SK-N-MC (cell line): ENCODE data around the gene TRIM45.

Experiments
- DNase-seq: peaks from one replicate; pipeline ENCODE4 v3.0.0-alpha.2; 2011; ENCODE audit warnings: low read depth, low spot score
- H3K27ac ChIP-seq: fragments of 200-600 bp; sonication (generic); 2 replicates; pipeline ENCODE4 v1.5.1; 2016; ENCODE audit warnings: mixed run types
- H3K36me3 ChIP-seq: fragments of 200-600 bp; sonication (generic); 2 replicates; pipeline ENCODE4 v1.6.1; 2017; ENCODE audit warnings: antibody characterized with exemption, low read length, mixed read lengths; ENCODE audit not compliant: insufficient read depth
- H3K4me3 ChIP-seq: fragments of 200-600 bp; sonication (generic); 2 replicates; pipeline ENCODE4 v1.5.1; 2016
- H3K9ac ChIP-seq: fragments of 200-600 bp; sonication (generic); 2 replicates; pipeline ENCODE4 v1.8.0; 2017; ENCODE audit warnings: mixed run types, mixed read lengths; ENCODE audit not compliant: insufficient read length
- H3K9me3 ChIP-seq: fragments of 200-600 bp; sonication (generic); 2 replicates; pipeline ENCODE4 v1.6.1; 2017; ENCODE audit warnings: low read depth, mild to moderate bottlenecking, antibody characterized with exemption, low read length, moderate library complexity, mixed read lengths
- EZH2 ChIP-seq: fragments of 200-600 bp; sonication (generic); IDR thresholded peaks from one replicate; pipeline ENCODE4 v1.6.1; 2017; ENCODE audit warnings: antibody characterized with exemption
- FOXP2 ChIP-seq: optimal IDR thresholded peaks from 2 replicates; pipeline ENCODE3; 2011; ENCODE audit warnings: mild to moderate bottlenecking, moderate library complexity; ENCODE audit not compliant: insufficient read depth; ENCODE audit errors: extremely low read length, control extremely low read depth
- POLR2AphosphoS5 ChIP-seq: IDR thresholded peaks from 2 replicates; pipeline ENCODE4 v1.6.1; 2012; ENCODE audit warnings: mild to moderate bottlenecking, low read depth, low read length, borderline replicate concordance

TRIM45 gene

DNA sequence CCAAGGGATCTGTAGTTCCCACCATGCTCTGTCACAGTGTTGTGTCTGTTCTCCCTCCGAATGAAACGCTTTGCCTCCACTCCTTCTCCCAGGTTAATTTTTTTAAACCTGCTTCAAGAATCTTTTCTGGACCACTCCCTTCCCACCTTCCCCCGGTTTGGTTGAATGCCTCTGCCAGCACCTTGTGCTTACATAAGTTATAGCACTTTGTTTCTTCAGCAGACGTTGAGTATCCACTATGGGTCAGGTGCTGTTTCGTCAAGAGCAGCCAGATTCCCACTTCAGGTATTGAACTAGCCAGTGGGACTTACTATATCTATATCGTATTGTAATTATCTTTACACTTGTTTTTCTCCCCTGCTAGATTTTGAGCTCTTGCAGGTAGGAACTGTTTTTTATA lies 33.9 kb downstream of the TRIM45 start:
- DNase-seq, result no peak
- no peak for TF ChIP-seq FOXP2
- no peak for TF ChIP-seq EZH2
- TF ChIP-seq POLR2AphosphoS5, result no peak
- peaks cover 40% of the 10 kb centered on the region for H3K36me3 ChIP-seq
- no peaks in the 10 kb centered on the region for H3K9me3 ChIP-seq
- H3K27ac ChIP-seq, result no peak overlapping the region
- H3K4me3 ChIP-seq, result no peak overlapping the region
- no peak overlapping the region for H3K9ac ChIP-seq

DNA sequence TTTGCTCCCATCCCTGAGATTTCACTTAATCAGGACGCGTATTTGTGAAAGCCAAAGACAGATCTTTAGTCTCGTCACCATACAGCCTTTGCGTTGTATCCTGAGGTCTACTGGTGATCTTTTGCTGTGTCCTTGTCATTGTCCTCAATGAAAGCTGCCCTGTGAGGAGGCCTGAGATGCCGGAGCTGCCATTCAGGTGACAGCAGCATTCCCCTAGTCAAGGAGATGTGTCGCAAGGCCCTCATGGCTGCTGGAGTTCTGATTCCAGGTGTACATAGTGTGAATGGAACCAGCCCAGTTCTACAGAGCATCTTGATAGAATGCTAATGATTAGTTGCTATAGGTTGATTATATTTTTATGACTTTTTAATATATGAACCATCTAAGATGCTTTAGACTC lies 37.3 kb downstream of the TRIM45 start:
- Histone ChIP-seq H3K36me3 (peaks cover 35% of the 10 kb centered on the region), H3K9ac (no peak overlapping the region)
- DNase-seq, result no peak

DNA sequence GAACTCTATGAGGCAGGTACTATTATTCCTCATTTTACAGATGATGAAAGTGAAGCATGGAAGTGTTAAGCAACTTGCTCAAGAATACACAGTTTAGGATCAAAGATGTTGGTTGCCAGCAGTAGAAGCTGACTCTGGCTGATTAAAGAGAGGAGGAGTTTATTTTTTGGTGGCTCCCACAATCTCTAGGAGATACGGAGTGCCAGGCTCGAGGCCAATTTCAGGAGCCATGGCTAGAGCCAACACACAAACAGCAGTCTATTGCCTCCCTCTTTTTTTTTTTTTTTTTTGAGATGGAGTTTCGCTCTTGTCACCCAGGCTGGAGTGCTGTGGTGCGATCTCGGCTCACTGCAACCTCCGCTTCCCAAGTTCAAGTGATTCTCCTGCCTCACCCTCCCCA lies 41.8 kb downstream of the TRIM45 start:
- H3K9ac ChIP-seq, result no peak overlapping the region
- H3K36me3 ChIP-seq, result peaks cover 64% of the 10 kb centered on the region
- H3K9me3 ChIP-seq, result no peaks in the 10 kb centered on the region
- no peak overlapping the region for H3K27ac ChIP-seq
- no peak overlapping the region for H3K4me3 ChIP-seq
- TF ChIP-seq EZH2, result no peak
- no peak for TF ChIP-seq POLR2AphosphoS5
- TF ChIP-seq FOXP2, result no peak
- no peak for DNase-seq

More for the DNA sequence above, 37.3 kb downstream of the TRIM45 start:
- no peaks in the 10 kb centered on the region for H3K9me3 ChIP-seq
- no peak overlapping the region for H3K27ac ChIP-seq
- TF ChIP-seq FOXP2, result no peak
- TF ChIP-seq POLR2AphosphoS5, result no peak
- TF ChIP-seq EZH2, result no peak
- H3K4me3 ChIP-seq, result no peak overlapping the region

DNA sequence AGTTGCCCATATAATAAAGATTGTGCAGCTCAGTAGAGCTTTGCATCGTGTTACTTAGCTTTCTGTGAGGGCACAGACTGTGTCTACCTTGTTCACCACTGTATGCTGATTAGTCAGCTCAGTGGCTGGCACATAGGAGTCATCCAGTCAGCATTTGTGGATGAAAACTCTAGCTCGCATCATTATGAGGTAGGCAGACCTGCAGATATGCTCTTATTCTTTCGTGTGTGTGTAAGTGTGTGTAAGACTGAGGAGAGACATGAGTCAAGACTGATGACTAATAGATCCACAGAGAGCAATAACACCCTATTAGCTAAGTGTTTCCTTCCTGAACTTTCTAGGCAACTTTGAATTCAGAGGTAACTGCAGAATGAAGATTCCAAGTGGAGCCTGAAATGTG lies 44.3 kb downstream of the TRIM45 start:
- H3K27ac ChIP-seq, result no peak overlapping the region
- TF ChIP-seq EZH2, result no peak
- TF ChIP-seq FOXP2, result no peak
- TF ChIP-seq POLR2AphosphoS5, result no peak
- H3K4me3 ChIP-seq, result no peak overlapping the region
- DNase-seq, result no peak
- H3K9ac ChIP-seq, result no peak overlapping the region
- H3K36me3 ChIP-seq, result peaks cover 76% of the 10 kb centered on the region
- no peaks in the 10 kb centered on the region for H3K9me3 ChIP-seq

DNA sequence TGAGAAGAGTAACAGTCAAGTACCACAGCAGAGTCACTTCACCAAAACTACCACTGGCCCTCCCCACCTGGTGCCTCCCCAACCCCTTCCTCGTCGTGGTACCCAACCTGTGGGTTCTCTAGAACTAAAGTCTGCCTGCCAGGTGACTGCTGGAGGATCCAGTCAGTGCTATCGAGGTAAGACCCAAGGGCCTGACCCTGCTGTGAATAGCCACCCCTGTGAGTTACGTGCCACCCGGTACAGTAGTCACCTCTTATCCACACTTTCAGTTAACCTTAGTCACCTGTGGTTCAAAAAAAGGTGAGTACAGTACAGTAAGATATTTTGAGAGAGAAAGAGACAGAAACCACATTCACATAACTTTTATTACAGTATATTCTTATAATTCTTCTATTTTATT lies 44.9 kb downstream of the TRIM45 start:
- no peak for DNase-seq
- Histone ChIP-seq H3K27ac (no peak overlapping the region), H3K9ac (no peak overlapping the region), H3K36me3 (peaks cover 70% of the 10 kb centered on the region), H3K9me3 (no peaks in the 10 kb centered on the region), H3K4me3 (no peak overlapping the region)
- TF ChIP-seq FOXP2, result no peak

DNA sequence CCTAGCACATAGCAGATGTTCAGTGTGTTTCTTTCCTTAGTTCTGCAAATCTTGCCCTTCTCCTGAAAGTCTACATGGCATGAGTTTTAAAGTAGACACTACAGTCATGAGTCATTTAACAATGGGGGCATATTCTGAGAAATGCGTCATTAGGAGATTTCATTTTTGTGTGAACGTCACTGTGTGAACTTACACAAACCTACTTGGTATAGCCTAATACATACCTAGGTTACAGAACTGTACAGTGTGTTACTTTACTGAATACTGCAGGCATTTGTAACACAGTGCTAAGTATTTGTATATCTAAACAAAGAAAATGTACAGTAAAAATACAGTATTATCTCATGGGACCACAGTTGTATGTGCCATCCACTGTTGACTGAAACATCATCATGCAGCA lies 51.4 kb downstream of the TRIM45 start:
- no peak for DNase-seq
- Histone ChIP-seq H3K9ac (no peak overlapping the region), H3K4me3 (no peak overlapping the region), H3K27ac (no peak overlapping the region), H3K9me3 (no peaks in the 10 kb centered on the region), H3K36me3 (peaks cover 20% of the 10 kb centered on the region)
- TF ChIP-seq EZH2 (no peak), POLR2AphosphoS5 (no peak), FOXP2 (no peak)

DNA sequence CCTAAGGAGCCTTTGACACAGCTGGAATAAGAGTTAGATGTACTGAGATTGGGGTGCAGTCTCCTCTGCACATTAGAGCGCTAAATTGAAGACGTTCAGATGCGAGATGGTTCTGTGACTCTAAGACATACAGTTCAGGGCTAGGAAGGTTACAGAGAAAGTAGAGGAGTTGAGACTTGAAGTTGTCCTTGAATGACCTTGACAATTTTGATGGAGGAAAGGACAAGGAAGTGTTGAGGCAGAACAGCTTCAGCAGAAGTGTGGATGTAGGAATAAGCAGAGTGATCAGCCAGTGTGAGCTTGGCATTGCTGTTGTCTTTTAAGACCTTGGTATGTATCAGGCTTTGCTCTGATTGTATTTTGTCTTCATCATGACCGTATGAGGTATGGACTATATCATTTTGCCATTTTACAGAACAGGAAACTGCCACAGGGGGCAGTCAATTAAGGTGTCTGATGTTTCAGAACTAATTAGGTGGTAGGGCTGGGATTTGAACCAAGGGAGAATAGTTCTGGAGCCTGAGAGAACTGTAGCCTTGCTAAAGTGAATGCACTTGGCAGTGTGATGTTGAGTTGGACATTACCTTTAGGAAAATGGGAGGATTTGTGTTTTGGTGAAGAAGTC lies 52.2 kb downstream of the TRIM45 start:
- TF ChIP-seq POLR2AphosphoS5, result no peak
- TF ChIP-seq FOXP2, result no peak
- no peak for TF ChIP-seq EZH2
- Histone ChIP-seq H3K9ac (no peak overlapping the region), H3K36me3 (peaks cover 12% of the 10 kb centered on the region), H3K4me3 (no peak overlapping the region), H3K27ac (no peak overlapping the region), H3K9me3 (no peaks in the 10 kb centered on the region)
- no peak for DNase-seq

DNA sequence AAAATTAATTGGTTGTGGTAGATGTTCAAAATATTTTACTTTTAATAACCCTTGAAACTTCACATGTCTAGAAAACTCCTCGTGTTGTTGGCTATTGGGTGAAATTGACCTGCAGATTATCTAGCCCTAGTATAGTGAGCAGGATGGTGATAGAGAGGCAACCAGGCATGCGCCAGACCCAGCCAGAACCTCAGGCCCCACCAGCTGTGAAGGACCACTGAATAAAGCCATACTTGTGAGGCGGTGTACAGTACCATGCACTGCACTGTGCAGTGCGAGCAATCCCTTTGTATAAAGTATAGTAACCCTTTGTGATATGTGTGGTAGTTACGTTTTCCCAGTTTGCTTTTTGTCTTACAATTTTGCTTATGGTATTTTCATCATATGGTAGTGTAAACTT lies 53.0 kb downstream of the TRIM45 start:
- no peak overlapping the region for H3K27ac ChIP-seq
- no peak for DNase-seq
- no peak overlapping the region for H3K4me3 ChIP-seq
- H3K9me3 ChIP-seq, result no peaks in the 10 kb centered on the region
- no peak overlapping the region for H3K9ac ChIP-seq
- H3K36me3 ChIP-seq, result peaks cover 5% of the 10 kb centered on the region
- no peak for TF ChIP-seq EZH2
- no peak for TF ChIP-seq FOXP2
- TF ChIP-seq POLR2AphosphoS5, result no peak

DNA sequence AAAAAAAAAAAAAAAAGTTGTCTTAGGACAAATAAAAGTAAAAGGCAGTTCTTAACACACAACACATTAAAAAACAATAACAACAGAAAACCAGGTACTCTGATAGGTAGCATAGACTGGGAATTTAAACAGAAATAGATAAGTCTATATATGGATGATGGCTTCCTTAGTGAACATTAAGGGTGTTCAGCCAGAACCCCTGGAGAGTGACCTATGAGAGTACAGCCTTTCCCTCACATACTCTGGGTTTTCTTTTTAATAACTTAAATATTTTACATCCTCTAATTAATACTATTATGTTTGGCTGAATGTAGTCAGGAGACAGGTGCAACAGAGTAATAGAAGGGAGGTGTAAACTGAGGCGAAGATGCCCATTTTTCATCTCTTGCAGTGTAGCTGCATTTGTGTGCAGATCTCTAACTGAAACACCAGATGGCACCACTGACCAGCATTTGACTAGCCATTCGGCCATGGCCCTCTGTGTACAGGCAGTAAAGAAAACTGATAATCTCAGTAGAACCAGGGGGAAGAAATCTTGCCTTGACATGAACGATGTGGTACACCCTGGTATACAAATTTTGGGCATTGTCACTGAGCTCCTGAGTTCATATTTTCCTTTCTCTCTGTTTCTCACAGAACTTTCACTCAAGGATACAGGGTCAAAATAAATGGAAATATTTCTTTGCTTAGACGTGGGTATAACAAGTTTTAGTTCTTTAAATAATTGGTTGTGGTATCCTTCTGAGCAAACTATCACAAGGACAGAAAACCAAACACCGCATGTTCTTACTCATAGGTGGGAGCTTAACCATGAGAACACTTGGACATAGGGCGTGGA lies 53.8 kb downstream of the TRIM45 start:
- H3K9me3 ChIP-seq, result no peaks in the 10 kb centered on the region
- TF ChIP-seq EZH2 (no peak), POLR2AphosphoS5 (no peak), FOXP2 (no peak)
- H3K36me3 ChIP-seq, result no peaks in the 10 kb centered on the region; the same call in 1 of the 2 replicates
- no peak overlapping the region for H3K27ac ChIP-seq
- DNase-seq, result no peak
- H3K9ac ChIP-seq, result no peak overlapping the region
- no peak overlapping the region for H3K4me3 ChIP-seq
